Measurements from ENCODE around the gene STX10. TPM values are rescaled to one million over a fixed set of nuclear protein-coding genes. Genes with fewer than 3 reads are reported as not detected.

STX10 gene
- total RNA-seq, 1 experiment from 2014 or later = 63.3 TPM

- peak; percentile 81 for DNase-seq (ENCODE audit: low spot score)
- POLR2A ChIA-PET (ENCODE audit: low non-redundant PET) = interaction anchor here (0.5 to 0.8 kb wide), 6 partner anchors 11 to 612 kb away, joined by 3 to 11 read pairs (median 4); partner anchors contain the start of gene JUNB
- Histone ChIP-seq H3K4me1 (ENCODE audit: insufficient read depth, low read length, poor library complexity, severe bottlenecking) (peaks cover 19% of the 10 kb centered on the region), H3K27me3 (replicated peaks; ENCODE audit: insufficient read depth, low read depth, low read length, poor library complexity) (no peaks in the 10 kb centered on the region), H3K4me3 (ENCODE audit: low read depth, low read length, poor library complexity, severe bottlenecking) (peak overlapping the region; percentile 79), H3K27ac (ENCODE audit: low read depth, low read length, poor library complexity, severe bottlenecking) (peak overlapping the region; percentile 100), H3K9me3 (ENCODE audit: low read depth, low read length, poor library complexity, severe bottlenecking) (no peaks in the 10 kb centered on the region), H3K36me3 (ENCODE audit: insufficient read depth, low read length, poor library complexity, severe bottlenecking) (peaks cover 17% of the 10 kb centered on the region)
- intact Hi-C loops (cut with micrococcal nuclease; ENCODE audit: unreplicated experiment) = no loop called here
- no TSS peak for BruUV-seq (replicated peaks)
- no peak for TF ChIP-seq CTCF (conservative IDR thresholded peaks at IDR 0.05; ENCODE audit: low read depth, low read length)
- CTCF ChIA-PET = interaction anchor here (1.5 kb wide), 1 partner anchor 9 kb away, joined by 8 read pairs; no protein-coding TSS in a partner anchor
These were observed 5.5 kb upstream of the STX10 start for GRCh38 chr19:13155472-13156359.

GRCh38 chr19:13154911-13155471 lies 4.8 kb upstream of the STX10 start:
- DNase-seq (ENCODE audit: low spot score) = peak; percentile 68
- BruUV-seq (replicated peaks) = no TSS peak
- POLR2A ChIA-PET (ENCODE audit: low non-redundant PET) = interaction anchor here (0.5 to 0.6 kb wide), 3 partner anchors 58 to 612 kb away, joined by 3 to 11 read pairs (median 3); no protein-coding TSS in a partner anchor
- Histone ChIP-seq H3K4me3 (ENCODE audit: low read depth, low read length, poor library complexity, severe bottlenecking) (peak overlapping the region; percentile 79), H3K27ac (ENCODE audit: low read depth, low read length, poor library complexity, severe bottlenecking) (peak overlapping the region; percentile 100), H3K27me3 (replicated peaks; ENCODE audit: insufficient read depth, low read depth, low read length, poor library complexity) (no peaks in the 10 kb centered on the region), H3K4me1 (ENCODE audit: insufficient read depth, low read length, poor library complexity, severe bottlenecking) (peaks cover 19% of the 10 kb centered on the region), H3K9me3 (ENCODE audit: low read depth, low read length, poor library complexity, severe bottlenecking) (no peaks in the 10 kb centered on the region), H3K36me3 (ENCODE audit: insufficient read depth, low read length, poor library complexity, severe bottlenecking) (peaks cover 17% of the 10 kb centered on the region)
- CTCF ChIA-PET = interaction anchor here (1.5 kb wide), 1 partner anchor 10 kb away, joined by 8 read pairs; no protein-coding TSS in a partner anchor
- TF ChIP-seq CTCF (conservative IDR thresholded peaks at IDR 0.05; ENCODE audit: low read depth, low read length) = peak; percentile 33; the same call in 1 of the 2 replicates
- TF ChIP-seq EZH2 (IDR thresholded peaks at IDR 0.05; ENCODE audit: borderline replicate concordance, low read depth, low read length, poor library complexity, severe bottlenecking) = no peak
- intact Hi-C loops (cut with micrococcal nuclease; ENCODE audit: unreplicated experiment) = no loop called here

- Histone ChIP-seq H3K4me3 (ENCODE audit: low read depth, low read length, poor library complexity, severe bottlenecking) (peak overlapping the region; percentile 79), H3K4me1 (ENCODE audit: insufficient read depth, low read length, poor library complexity, severe bottlenecking) (peaks cover 19% of the 10 kb centered on the region), H3K36me3 (ENCODE audit: insufficient read depth, low read length, poor library complexity, severe bottlenecking) (peaks cover 17% of the 10 kb centered on the region), H3K27me3 (replicated peaks; ENCODE audit: insufficient read depth, low read depth, low read length, poor library complexity) (no peaks in the 10 kb centered on the region), H3K27ac (ENCODE audit: low read depth, low read length, poor library complexity, severe bottlenecking) (peak overlapping the region; percentile 100), H3K9me3 (ENCODE audit: low read depth, low read length, poor library complexity, severe bottlenecking) (no peaks in the 10 kb centered on the region)
- intact Hi-C loops (cut with micrococcal nuclease; ENCODE audit: unreplicated experiment) = no loop called here
- no TSS peak for BruUV-seq (replicated peaks)
- ChIA-PET POLR2A (ENCODE audit: low non-redundant PET) (no interaction called here), CTCF (no interaction called here)
- peak; percentile 59 for DNase-seq (ENCODE audit: low spot score)
- TF ChIP-seq CTCF (conservative IDR thresholded peaks at IDR 0.05; ENCODE audit: low read depth, low read length) (no peak), EZH2 (IDR thresholded peaks at IDR 0.05; ENCODE audit: borderline replicate concordance, low read depth, low read length, poor library complexity, severe bottlenecking) (no peak)
These were observed 4.1 kb upstream of the STX10 start for GRCh38 chr19:13154241-13154778.

Measured in A673 (cell line).